HK-2 (cell line): ENCODE measurements around the gene RPL7A.
A peak's percentile ranks its signal among the peaks of the same experiment; 100 is the strongest.
"Not testable (repeated sequence)": the region's sequence is repeated elsewhere in the genome, so short reads cannot be mapped to it uniquely, and the experiment has no call there.

ENCODE experiments used
- DNase-seq: peaks from one replicate; pipeline ENCODE4 v3.0.0-alpha.2; 2018; ENCODE audit not compliant: unreplicated experiment

RPL7A gene

GRCh38 chr9:133347985-133348717 is at the start of gene RPL7A, which contains the start of gene MED22:
Gene RPL7A, plus strand, starts transcription at chr9:133348218. Its CDS starts 26 bp downstream, at chr9:133348244.
Gene MED22, minus strand, starts transcription at chr9:133348131. Its CDS starts 1,469 bp downstream, at chr9:133346662.
- DNase-seq, result peak; percentile 92

DNA sequence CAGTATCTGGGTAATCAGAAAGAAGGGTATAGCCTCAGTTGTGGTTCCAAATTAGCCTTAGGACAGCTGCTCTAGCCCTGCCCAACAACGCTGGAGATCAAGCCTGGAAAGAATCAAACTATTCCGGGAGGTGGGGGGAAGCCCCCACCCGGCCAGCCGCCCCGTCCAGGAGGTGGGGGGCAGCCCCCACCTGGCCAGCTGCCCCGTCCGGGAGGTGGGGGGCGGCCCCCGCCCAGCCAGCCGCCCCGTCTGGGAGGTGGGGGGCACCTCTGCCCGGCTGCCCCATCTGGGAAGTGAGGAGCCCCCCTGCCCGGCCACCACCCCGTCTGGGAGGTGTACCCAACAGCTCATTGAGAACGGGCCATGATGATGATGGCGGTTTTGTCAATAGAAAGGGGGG is 48.0 kb upstream of the RPL7A start:
- not testable (repeated sequence) for DNase-seq

DNA sequence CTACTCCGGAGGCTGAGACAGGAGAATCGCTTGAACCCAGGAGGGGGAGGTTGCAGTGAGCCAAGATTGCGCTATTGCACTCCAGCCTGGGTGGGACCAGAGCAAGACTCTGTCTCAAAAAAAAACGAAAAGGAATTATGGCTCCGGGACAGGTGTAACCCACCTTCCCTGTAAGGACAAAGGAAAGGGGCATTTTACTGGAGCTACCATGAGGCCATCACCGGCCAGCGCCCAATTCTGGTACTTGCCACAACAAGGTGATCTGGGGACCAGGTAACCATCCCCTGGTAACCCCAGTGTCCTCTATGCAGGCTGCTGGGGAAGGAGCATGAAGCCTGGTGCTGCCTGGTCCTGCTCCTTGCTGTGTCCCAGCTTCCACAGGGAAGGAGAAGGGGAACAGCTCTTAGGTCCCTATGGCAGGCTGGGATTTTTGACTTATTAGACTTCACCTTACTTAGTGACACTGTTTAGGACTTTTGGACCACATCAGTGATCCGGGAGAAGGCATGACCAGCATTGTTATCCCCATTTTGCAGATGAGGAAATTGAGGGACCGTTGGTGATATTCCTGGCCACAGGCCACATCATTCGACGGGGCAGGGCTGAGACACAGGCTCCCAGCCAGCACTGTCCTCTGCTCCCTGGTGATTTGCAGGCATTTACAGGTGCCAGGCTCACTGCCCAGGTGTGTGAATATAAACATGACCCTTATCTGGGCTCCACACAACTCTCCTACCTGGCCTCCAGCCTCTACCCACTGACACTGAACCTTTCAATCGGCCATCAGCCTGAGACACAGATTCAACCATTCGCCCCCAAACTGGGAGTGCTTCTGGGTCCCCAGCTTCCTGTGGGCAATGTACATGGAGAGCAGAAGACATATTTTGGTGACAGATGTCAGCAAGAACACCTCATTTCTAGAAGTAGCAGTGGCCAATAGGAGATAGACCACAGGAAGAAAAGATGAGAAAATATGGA is 46.5 kb upstream of the RPL7A start:
- DNase-seq, result no peak

DNA sequence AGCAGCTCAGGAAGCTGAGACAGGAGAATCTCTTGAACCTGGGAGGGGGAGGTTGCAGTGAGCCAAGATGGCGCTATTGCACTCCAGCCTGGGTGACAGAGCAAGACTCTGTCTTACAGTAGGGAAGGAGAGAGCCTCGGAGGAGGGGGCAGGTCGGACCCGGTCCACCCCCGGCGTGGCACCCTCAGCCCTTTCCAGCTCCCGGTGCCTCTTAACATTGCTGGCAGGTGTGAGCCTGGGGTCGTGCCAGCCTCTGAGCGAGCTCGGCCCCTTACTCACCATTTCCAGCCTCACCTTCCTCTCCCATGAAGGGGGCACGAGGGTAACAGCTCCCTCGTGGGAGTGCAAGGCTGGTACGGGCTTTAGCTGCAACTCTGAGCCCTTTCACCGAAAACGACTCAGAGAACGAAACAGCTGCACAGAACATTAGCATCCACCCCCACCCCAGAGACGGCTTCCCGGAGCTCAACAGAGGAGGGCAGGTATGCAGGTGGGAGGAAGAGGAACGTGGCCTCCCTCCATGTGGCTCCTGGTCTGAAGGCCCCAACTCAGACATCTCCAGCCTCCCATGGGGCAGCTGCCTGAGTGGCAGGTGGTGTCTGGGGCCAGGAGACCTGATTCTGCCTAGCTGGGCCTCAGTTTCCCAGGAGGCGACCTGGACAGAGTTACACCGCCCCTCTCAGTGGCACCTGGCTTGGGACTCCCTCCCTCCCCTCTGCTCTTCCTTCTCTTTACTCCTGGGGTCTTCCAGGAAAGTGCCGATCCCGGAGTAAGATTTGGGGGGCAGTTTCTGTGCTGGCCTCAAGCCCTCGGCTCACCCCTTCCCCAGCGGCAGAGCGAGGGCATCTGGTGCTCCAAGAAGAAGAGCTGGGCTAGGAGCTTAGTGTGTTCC is 44.5 kb upstream of the RPL7A start:
- DNase-seq, result no peak

DNA sequence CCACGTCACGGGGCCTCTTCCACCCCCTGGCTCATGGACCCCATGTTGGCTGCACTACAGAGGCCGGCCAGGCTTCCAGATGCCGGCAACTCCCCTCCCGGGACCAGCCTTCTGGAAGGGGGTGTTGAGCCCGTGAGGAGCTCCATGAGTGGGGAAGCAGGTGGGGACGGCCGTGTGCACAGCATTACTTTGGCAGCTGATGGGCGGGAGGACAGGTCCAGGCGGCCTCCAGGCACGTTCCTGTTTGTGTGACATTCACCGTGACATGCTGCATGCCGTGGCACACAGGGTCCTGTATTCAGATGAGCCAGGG is 43.9 kb upstream of the RPL7A start:
- DNase-seq, result no peak

DNA sequence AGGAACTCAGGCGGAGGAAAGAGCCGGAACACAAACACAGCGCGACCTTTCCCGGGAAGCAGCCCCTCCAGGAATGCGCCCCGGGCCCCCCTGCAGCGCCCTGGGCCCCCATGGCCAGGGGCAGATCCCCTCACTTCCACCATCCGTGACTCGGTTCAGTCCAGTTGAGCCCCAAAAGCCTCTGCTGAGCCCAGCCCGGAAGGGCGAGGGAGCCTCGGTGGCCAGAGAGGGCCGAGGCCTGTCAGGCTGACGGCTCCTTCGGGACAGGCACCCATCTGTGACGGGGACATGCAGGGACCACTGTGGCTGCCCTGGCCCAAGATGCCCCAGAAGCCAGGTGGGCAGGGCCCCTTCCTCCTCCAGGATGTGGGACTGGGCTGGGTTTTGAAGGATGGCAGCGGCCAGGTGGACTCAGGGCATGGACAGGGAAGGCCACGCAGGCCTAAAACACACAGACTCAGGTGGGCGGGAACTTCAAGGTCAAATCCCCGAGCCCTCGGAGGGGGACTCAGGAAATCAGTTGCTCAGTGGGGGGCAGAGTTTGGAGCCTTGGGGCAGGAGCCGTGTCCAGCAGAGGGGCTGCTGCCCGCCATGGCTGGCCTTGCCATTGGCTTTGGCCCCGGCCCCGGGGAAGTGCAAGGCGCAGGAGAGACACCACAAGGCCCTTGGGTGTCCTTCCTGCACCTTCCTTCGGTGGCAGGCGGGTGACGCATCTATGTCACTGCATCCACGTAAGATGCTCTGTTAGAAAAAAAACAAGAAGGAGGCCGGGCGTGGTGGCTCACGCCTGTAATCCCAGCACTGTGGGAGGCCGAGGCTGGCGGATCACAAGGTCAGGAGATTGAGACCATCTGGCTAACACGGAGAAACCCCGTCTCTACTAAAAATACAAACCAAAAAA is 43.3 kb upstream of the RPL7A start:
- DNase-seq, result no peak

GRCh38 chr9:133305731-133306130 is 42.3 kb upstream of the RPL7A start:
- DNase-seq, result no peak

- no peak for DNase-seq
Measured at GRCh38 chr9:133306242-133307204, 41.5 kb upstream of the RPL7A start.

DNA sequence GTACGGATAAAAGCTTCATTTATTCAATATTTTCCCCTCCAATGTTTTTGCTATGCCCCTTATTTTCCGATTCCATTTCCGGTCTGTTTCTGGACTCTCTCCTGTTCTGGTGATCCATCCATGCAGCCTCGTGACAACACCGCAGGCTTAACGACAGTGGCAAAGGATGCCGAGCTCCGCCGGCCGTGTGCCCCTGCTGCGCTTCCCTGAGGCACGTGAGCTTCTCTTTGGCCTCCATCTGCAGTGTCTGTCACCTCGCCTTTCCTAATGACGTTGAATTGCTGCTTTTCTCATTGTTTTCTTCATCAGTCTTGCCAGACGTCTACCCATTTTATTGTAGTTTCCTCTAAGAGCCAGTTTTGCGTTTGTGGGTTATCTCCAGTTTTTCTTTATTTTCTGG is 40.7 kb upstream of the RPL7A start:
- DNase-seq, result no peak

DNA sequence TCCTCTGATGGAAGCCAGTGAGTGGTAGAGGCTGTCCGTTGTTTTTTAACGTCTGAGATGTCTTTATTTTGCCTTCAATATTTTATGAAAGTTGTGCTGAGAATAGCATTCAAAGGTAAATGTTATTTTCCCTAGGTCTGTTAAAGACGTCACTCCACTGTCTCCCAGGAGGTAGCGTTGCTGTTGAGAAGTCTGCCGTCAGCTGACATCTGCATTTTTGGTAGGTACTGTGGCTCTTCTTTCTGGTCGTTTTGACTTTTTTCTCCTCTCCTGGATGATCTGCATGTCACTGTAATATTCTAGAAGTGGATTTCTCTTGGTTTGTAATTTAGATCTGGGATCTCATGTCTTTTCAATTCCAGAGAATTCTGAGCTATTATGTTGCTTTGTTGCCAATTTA is 38.4 kb upstream of the RPL7A start:
- DNase-seq, result no peak

GRCh38 chr9:133315997-133316396 is 32.0 kb upstream of the RPL7A start:
- DNase-seq, result no peak

- DNase-seq, result not testable (repeated sequence)
Measured at GRCh38 chr9:133317551-133317950, 30.5 kb upstream of the RPL7A start.

GRCh38 chr9:133320421-133320881 is 27.6 kb upstream of the RPL7A start:
- DNase-seq, result no peak

DNA sequence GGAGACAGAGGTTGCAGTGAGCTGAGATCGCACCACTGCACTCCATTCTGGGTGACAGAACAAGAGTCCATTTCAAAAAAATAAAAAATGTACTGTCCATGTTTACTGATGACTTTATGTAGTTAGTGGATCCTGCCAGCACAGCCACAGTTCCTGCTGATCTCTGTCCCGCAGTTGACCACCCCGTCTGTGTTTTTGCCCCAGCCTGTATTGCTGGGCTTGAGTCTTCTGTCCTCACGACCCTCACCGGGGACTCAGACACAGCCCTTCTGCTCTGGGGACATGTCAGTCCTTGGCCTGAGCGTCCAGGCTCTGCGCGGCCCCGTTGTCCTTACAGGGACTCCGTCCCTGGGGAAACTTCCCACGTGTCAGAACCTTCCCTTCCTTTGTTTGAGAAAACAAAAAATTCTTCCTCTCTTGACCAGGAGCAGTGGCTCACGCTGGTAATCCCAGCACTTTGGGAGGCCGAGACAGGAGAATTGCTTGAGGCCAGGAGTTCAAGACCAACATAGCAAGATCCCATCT is 26.5 kb upstream of the RPL7A start:
- no peak for DNase-seq

DNA sequence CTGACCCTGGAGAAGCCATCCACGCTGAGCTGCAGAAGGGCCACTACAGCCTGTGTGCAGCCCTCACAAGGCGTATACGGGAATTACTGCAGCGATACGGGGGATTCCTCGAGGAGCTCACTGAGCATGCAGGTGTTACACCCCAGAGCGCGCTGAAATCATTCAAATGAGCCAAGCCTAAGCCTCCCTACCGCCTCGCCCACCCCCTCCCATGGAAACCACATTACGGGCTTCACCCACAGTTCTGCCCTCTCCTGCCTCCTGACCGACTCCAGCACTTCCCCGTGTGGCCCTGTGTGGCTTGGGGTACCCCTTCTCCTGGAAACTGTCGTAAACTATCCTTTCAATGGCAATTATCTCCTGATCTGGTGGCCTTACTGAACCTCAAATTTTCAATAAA is 25.3 kb upstream of the RPL7A start:
- no peak for DNase-seq

- DNase-seq, result no peak
Measured at GRCh38 chr9:133323211-133323610, 24.8 kb upstream of the RPL7A start.

DNA sequence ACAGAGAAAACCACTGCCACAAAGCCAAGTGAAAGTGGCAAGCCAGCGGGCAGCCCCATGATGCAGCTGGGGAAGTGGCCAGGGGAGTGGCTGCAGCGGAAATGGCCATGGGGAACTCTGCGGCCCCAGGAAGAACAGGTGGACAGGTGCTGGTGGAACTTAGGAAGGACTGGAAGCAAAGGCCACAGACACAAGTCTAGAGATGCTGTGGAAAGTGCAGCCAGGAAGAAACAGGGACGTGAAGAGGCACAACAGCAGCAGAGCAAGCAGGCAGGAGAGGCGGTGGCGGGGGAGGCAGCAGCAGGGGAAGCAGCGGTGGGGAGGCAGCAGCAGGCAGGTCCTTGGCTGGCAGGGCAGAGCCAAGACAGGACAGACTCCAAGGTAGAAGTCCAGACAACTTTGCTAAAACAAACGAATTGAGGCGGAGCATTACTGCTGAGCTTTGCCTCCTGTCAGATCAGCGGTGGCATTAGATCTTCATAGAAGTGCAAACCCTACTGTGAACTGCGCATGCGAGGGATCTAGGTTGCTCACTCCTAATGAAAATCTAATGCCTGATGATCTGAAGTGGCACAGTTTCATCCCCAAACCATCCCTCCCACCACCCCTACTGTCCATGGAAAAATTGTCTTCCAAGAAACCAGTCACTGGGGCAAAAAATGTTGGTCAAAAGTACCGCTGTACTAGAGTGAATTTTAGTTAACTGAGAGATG is 23.9 kb upstream of the RPL7A start:
- no peak for DNase-seq

- not testable (repeated sequence) for DNase-seq
Measured at GRCh38 chr9:133327021-133327420, 21.0 kb upstream of the RPL7A start.
